Activated T-helper 17 cell treated with anti-CD3 and anti-CD28 coated beads, Interleukin-2, amount 50 U/mL, for 72 hours (primary cell): ENCODE data around the gene FLRT3. TPM values are rescaled to one million over a fixed set of nuclear protein-coding genes. Genes with fewer than 3 reads are reported as not detected.

Experiments used
- ATAC-seq: fragments of 150-1000 bp; cut with Tn5 transposase; replicated peaks from 2 replicates; pipeline ENCODE4 v1.10.0; 2021; ENCODE audit warnings: mild to moderate bottlenecking, moderate library complexity
- H3K27ac Mint-ChIP-seq: one replicate; pipeline ENCODE4 v1.8.0; 2022; ENCODE audit warnings: mixed read lengths
- H3K27me3 Mint-ChIP-seq: one replicate; pipeline ENCODE4 v1.8.0; 2022; ENCODE audit warnings: mixed read lengths
- H3K36me3 Mint-ChIP-seq: one replicate; pipeline ENCODE4 v1.8.0; 2022; ENCODE audit warnings: low read depth, mild to moderate bottlenecking, mixed read lengths
- H3K4me1 Mint-ChIP-seq: one replicate; pipeline ENCODE4 v1.8.0; 2022; ENCODE audit warnings: mixed read lengths
- H3K4me3 Mint-ChIP-seq: one replicate; pipeline ENCODE4 v1.8.0; 2022; ENCODE audit warnings: mild to moderate bottlenecking, mixed read lengths
- H3K9me3 Mint-ChIP-seq: one replicate; pipeline ENCODE4 v1.8.0; 2022; ENCODE audit warnings: mixed read lengths
- total RNA-seq, 2 donors: library from RNA; stranded (reverse); gene quantifications; one replicate each; pipeline ENCODE4 v1.2.3, GENCODE V29; 2022

FLRT3 gene
- total RNA-seq, 2 donors from 2014 or later, result not detected

DNA sequence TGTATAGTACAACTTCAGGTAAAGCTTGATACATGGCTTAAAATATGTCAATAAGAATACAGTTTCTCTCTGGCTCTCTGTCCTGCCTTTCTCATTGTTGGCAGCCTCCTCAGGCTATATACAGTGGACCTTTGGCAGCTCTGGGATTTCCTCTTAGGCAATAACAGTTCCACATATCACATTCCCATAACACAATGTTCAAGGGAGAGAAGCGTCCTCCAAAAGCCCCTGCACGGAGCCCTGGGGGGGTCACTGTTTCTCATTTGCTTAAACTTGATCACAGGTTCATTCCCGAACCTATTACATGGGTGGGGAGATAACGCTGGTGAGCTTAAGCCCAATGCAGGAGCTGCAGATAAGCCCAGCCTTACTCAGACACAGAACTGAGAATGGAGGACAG is 4.4 kb upstream of the FLRT3 start:
- H3K4me1 Mint-ChIP-seq, result no peaks in the 10 kb centered on the region
- no peak for ATAC-seq
- H3K27me3 Mint-ChIP-seq, result no peaks in the 10 kb centered on the region
- peaks cover 13% of the 10 kb centered on the region for H3K9me3 Mint-ChIP-seq
- H3K4me3 Mint-ChIP-seq, result no peak overlapping the region
- H3K36me3 Mint-ChIP-seq, result no peaks in the 10 kb centered on the region
- no peak overlapping the region for H3K27ac Mint-ChIP-seq

DNA sequence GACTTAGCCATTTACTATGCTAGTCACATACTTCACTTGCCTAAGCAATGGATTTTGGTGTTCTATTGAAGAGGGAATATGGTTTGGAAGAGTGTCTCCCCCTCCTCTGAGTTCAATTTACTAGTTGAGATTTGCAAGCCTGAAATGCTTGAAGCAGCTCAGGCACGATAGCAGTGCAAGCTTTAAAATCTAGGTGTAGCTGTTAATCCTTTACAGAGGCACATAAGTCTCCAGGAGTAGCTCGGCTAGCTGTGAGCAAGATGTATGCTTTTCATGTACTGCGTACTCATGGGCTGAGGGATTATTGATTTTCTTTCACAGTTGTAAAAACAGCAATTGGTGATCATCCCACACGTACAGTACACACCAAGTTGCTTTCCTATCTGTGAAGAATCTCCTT is 726 bp downstream of the FLRT3 start:
- no peak for ATAC-seq
- Mint-ChIP-seq H3K36me3 (no peaks in the 10 kb centered on the region), H3K4me1 (no peaks in the 10 kb centered on the region), H3K4me3 (no peak overlapping the region), H3K27ac (no peak overlapping the region), H3K27me3 (no peaks in the 10 kb centered on the region), H3K9me3 (peaks cover 7% of the 10 kb centered on the region)

DNA sequence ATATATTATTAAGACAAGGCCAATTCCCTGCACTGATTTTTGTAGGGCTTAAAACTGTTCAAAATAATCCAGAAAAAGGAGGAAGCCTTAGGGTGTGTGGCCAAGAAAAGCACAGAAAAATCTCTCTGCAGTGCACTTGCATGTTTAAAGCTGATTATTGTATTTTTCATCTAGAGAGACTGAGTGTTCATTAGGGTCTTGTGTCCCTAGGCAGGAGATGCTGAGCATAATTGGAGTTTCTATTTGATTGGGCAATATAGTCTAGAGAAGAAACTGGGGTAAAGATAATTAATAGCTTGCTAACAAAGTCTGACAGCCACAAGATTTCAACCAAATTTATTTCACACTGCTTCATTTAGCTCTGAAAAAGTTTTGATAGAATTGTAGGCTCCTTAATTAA is 2.4 kb downstream of the FLRT3 start:
- Mint-ChIP-seq H3K4me3 (no peak overlapping the region), H3K36me3 (no peaks in the 10 kb centered on the region), H3K27me3 (no peaks in the 10 kb centered on the region), H3K4me1 (no peaks in the 10 kb centered on the region), H3K9me3 (peaks cover 3% of the 10 kb centered on the region), H3K27ac (no peak overlapping the region)
- no peak for ATAC-seq

DNA sequence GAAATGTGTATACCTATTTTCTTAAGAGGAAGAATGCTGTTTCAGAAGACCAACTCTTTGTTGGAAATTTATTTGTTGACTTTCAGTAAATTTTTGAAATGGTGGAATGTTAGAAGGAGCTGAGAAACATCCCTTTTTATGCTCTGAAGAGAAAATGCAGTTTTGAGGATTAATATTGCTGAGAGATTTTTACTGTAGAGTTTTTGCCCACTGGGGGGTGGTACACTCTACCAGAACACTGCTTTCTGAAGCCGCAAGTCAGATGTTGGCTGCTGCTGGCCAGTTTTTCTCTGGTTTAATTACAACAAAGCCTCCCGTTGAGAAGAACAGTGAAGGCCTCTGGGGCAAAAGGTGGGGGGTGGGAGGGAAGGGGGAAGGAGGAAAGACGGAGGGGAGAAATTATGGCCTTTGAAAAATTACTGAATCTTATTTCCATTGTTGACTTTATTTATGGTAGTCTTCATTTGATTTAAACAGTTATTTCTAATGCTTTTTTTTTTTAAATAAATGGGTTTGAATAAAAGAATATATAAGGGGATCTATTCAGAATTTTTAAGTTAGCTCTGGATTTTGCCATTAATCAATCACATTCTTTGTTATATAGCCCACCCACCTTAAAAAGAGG is 3.0 kb downstream of the FLRT3 start:
- H3K27me3 Mint-ChIP-seq, result no peaks in the 10 kb centered on the region
- no peak for ATAC-seq
- H3K4me3 Mint-ChIP-seq, result no peak overlapping the region
- H3K36me3 Mint-ChIP-seq, result no peaks in the 10 kb centered on the region
- no peaks in the 10 kb centered on the region for H3K9me3 Mint-ChIP-seq
- no peaks in the 10 kb centered on the region for H3K4me1 Mint-ChIP-seq
- H3K27ac Mint-ChIP-seq, result no peak overlapping the region

DNA sequence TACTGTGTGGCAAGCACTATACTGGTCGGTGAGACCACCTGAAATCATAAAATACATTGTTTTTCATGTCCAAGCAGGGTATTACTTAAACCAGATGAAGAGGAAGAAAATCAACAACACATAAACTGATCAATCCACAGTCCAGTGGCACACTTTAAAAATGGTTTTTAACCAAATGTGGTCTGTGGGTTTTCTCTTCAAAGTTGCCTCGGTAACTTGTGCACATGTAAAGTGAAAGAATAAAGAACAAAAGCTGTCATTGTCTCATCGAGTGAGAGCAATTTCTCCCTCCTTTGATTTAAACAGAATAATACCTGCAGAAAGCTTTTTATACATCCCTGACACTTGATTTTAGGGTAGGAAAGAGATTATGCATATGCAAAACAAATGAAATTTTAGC is 3.7 kb downstream of the FLRT3 start:
- Mint-ChIP-seq H3K4me3 (no peak overlapping the region), H3K36me3 (no peaks in the 10 kb centered on the region)
- no peak for ATAC-seq

DNA sequence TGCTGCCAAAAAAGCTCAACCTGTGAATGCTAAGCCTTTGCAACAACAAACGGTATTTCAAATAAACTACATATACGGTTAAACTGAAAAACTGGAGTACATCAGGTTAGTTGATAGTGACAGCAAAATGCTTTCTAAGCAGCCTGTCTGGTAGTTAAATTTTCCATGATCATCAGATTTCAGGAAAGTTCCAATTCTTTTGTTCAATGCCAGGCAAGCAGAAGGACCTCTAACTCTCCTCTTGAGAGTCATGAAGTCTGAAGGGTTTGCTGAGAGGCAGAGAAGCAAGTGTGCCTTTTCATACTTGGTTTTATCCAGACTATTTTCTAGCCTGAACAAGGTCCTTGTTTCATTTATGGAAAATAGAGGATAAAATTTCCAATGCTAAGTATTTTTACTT is 4.5 kb downstream of the FLRT3 start:
- no peaks in the 10 kb centered on the region for H3K36me3 Mint-ChIP-seq
- peaks cover 5% of the 10 kb centered on the region for H3K9me3 Mint-ChIP-seq
- no peaks in the 10 kb centered on the region for H3K27me3 Mint-ChIP-seq
- no peak overlapping the region for H3K27ac Mint-ChIP-seq
- no peak overlapping the region for H3K4me3 Mint-ChIP-seq
- no peaks in the 10 kb centered on the region for H3K4me1 Mint-ChIP-seq
- no peak for ATAC-seq

More for the DNA sequence above, 3.7 kb downstream of the FLRT3 start:
- H3K27ac Mint-ChIP-seq, result no peak overlapping the region
- peaks cover 2% of the 10 kb centered on the region for H3K9me3 Mint-ChIP-seq
- no peaks in the 10 kb centered on the region for H3K4me1 Mint-ChIP-seq
- H3K27me3 Mint-ChIP-seq, result no peaks in the 10 kb centered on the region

DNA sequence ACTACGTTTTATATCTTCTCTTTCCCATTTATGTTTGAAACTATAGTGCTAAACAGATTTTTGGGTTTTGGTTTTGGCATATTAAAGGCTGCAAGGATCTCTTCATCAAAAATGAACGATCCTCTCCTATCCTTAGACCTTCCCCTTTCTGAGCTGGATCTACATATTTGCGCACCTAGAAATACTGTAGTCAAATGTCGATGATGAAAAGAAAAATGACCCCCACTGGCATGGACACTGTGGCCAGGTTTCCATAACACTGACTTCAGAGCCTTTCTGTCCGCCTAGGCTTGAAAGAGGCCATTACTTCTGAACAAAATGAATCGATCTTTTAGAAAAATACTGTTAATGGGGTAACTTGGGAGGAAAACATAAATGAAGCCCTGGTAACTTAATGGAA is 5.8 kb downstream of the FLRT3 start:
- no peak for ATAC-seq
- Mint-ChIP-seq H3K27ac (no peak overlapping the region), H3K9me3 (peaks cover 5% of the 10 kb centered on the region), H3K36me3 (no peaks in the 10 kb centered on the region), H3K4me1 (no peaks in the 10 kb centered on the region), H3K4me3 (no peak overlapping the region), H3K27me3 (no peaks in the 10 kb centered on the region)

DNA sequence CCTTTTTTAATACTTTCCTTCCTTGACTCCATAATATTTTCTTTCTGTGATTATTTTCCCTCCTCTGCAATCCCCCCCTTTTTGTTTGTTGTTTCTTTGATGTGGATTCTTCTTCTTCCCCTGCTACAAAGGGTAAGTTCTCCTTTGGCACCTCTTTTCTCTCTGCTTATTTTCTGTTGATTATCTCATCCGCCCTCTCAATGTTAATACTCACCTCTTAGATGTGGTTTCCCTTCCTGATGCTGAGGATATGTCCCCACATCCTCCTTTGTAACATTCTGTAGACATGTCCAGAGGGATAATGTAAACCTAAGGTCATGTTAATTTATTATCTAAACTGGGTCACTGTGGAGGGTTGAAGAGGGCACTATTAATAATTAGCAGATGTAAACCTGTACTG is 17.7 kb downstream of the FLRT3 start:
- no peak for ATAC-seq
- no peaks in the 10 kb centered on the region for H3K27me3 Mint-ChIP-seq
- no peaks in the 10 kb centered on the region for H3K36me3 Mint-ChIP-seq
- no peak overlapping the region for H3K4me3 Mint-ChIP-seq
- peaks cover 16% of the 10 kb centered on the region for H3K9me3 Mint-ChIP-seq
- no peak overlapping the region for H3K27ac Mint-ChIP-seq
- H3K4me1 Mint-ChIP-seq, result no peaks in the 10 kb centered on the region

DNA sequence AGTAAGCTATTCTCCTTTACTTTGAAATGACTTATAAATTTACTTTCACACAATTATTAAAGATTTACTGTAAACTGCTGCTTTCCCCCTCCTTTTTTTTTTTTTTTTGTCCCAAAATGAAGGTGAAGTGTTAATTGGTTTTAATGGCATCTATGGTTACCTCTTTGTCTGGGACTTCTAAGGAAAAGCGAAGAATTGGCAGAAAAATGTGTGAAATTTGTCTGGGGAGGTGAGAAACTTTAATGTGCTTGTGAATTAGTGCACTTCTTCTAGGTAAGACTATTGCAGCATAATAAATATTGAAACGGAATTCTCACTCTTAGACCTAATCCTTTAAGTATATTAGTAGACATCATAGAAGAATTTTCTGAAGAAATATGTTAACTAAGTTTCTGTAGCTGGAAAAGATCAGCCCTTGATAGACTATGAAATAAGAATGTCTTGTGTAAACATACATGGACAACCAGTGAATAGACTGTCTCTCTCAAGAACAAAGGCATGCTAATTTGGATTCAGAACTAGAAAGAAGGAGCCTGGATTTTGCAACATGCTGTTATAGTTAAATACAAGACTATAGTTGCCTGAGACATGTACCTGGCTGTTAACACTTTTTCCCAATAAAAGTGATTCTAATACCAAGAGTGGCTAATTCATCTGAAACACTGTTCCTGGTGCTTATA is 23.9 kb downstream of the FLRT3 start:
- H3K9me3 Mint-ChIP-seq, result peaks cover 4% of the 10 kb centered on the region
- H3K4me1 Mint-ChIP-seq, result no peaks in the 10 kb centered on the region
- no peaks in the 10 kb centered on the region for H3K36me3 Mint-ChIP-seq
- ATAC-seq, result no peak
- no peak overlapping the region for H3K4me3 Mint-ChIP-seq
- H3K27ac Mint-ChIP-seq, result no peak overlapping the region
- no peaks in the 10 kb centered on the region for H3K27me3 Mint-ChIP-seq

DNA sequence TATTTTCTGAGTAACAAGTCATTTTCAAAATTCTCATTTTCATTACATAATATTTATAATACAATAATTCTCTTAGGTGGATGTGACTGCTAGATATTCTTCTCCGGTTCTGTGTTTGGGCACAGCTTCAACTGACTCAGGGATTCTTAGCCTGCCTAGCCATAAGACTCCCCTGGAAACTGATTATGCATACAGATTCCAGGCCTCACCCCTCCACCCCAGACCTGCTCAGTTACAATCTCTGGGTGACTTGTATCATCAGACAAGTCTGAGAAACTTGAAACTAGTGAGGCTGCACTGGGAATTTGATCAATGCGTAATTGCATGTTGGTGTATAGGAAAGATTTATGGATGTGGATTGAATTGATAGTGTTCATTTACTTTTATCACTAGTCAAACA is 25.4 kb downstream of the FLRT3 start:
- peaks cover 3% of the 10 kb centered on the region for H3K9me3 Mint-ChIP-seq
- ATAC-seq, result no peak
- no peaks in the 10 kb centered on the region for H3K27me3 Mint-ChIP-seq
- no peaks in the 10 kb centered on the region for H3K4me1 Mint-ChIP-seq
- no peak overlapping the region for H3K27ac Mint-ChIP-seq
- no peak overlapping the region for H3K4me3 Mint-ChIP-seq
- H3K36me3 Mint-ChIP-seq, result no peaks in the 10 kb centered on the region

DNA sequence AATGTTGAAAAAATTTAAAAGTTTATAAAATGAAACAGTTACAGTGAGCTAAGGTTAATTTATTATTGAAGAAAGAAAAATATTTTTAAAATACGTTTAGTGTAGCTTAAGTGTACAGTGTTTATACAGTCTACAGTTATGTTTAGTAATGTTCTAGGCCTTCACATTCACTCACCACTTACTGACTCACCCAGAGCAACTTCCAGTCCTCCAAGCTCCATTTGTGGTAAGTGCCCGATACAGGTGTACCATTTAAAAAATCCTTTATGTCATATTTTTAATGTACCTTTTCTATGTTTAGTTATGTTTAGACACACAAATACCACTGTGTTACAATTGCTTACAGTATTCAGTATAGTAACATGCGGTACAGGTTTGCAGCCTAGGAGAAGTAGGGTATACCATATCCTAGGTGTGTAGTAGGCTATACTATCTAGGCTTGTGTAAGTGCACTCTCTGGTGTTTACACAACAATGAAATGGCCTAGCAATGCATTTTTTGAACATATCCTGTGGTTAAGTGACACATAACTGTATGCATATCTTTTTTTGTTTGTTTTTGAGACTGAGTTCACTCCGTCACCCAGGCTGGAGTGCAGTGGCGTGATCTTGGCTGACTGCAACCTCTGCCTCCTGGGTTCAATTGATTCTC is 26.3 kb downstream of the FLRT3 start:
- Mint-ChIP-seq H3K36me3 (no peaks in the 10 kb centered on the region), H3K9me3 (peaks cover under 1% of the 10 kb centered on the region), H3K4me3 (no peak overlapping the region), H3K4me1 (no peaks in the 10 kb centered on the region), H3K27me3 (no peaks in the 10 kb centered on the region), H3K27ac (no peak overlapping the region)
- ATAC-seq, result no peak

DNA sequence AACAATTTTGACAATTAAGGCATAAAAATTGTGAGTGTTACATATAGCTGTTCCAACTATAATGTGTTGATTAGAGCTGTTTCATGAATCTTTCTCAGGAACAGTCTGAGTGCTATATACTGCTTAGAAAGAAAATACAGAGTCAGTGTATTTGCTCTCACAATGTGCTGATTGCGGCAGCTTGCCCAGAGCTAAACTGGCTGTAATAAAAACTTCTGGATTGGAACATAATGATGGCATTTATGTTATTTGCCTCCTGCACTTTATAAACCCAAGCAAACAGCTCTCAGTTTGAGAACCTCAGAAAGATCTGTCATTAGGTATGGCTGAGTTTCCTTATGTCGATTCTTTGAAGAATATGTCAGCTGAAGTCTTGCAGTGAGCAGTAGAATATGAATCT is 29.5 kb downstream of the FLRT3 start:
- no peak overlapping the region for H3K4me3 Mint-ChIP-seq
- ATAC-seq, result no peak
- no peaks in the 10 kb centered on the region for H3K4me1 Mint-ChIP-seq

DNA sequence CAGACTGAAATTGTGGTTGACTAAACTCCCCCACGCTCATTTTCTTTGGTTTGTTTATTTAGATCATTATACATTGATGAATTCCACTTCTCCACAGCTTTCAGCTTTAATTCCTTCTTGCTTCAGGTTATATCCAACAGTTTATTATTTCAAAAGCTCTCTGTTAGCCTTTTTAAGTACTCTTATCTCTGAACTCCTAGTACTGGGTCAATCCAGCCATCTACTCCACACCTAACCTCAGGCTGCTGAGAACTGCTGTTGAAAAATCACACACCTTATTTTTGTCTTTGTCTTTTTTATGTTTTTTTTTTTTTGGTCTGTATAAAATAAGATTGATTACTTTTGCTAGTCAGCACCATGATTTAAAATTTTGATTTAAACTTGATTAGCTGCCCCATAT is 32.9 kb downstream of the FLRT3 start:
- H3K27ac Mint-ChIP-seq, result no peak overlapping the region
- no peak for ATAC-seq
- H3K36me3 Mint-ChIP-seq, result no peaks in the 10 kb centered on the region
- no peaks in the 10 kb centered on the region for H3K4me1 Mint-ChIP-seq
- peaks cover 9% of the 10 kb centered on the region for H3K9me3 Mint-ChIP-seq
- H3K27me3 Mint-ChIP-seq, result no peaks in the 10 kb centered on the region
- no peak overlapping the region for H3K4me3 Mint-ChIP-seq

More for the DNA sequence above, 29.5 kb downstream of the FLRT3 start:
- H3K9me3 Mint-ChIP-seq, result peaks cover 9% of the 10 kb centered on the region
- H3K36me3 Mint-ChIP-seq, result no peaks in the 10 kb centered on the region
- H3K27ac Mint-ChIP-seq, result no peak overlapping the region
- H3K27me3 Mint-ChIP-seq, result no peaks in the 10 kb centered on the region

DNA sequence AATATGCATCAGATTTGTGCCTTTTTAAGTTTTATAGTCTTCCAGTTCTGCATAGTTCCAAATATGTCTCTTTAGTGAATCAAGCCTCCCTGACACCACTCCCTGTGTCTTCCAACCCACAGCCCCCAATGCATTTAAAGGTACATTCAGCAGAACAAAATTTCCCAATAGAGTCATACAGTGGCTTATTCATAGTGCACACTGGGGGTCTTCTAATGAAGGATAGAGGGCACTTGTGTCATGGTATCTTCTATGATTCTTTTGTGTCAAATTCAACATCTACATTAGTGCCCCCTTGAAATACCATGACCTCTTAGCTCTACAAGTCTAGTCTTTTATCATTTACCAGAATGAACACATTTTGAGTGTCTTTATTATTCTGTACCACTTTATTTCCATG is 33.8 kb downstream of the FLRT3 start:
- Mint-ChIP-seq H3K4me1 (no peaks in the 10 kb centered on the region), H3K27ac (no peak overlapping the region), H3K9me3 (peaks cover 10% of the 10 kb centered on the region), H3K4me3 (no peak overlapping the region), H3K27me3 (no peaks in the 10 kb centered on the region), H3K36me3 (no peaks in the 10 kb centered on the region)
- ATAC-seq, result no peak

DNA sequence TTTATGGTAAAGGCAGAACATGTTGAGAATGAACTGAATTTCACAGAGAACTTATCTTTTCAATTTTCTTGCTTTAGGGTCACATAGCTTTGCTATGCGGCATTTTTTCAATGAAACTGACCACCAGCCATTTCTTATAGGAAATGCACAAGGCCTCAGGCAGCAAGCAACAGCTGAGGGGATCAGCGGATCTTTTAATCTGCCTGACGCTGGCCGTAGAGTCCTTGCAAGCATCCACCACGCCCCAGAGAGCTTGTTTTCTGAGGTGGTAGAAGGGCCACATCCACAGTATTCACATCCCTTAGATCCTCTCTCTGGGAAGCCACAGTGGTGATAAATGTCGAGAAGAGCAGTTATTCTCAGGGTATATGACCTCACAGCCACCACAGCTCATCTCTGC is 34.3 kb downstream of the FLRT3 start:
- Mint-ChIP-seq H3K9me3 (peaks cover 13% of the 10 kb centered on the region), H3K36me3 (no peaks in the 10 kb centered on the region), H3K27ac (no peak overlapping the region), H3K4me1 (no peaks in the 10 kb centered on the region), H3K4me3 (no peak overlapping the region), H3K27me3 (no peaks in the 10 kb centered on the region)
- ATAC-seq, result no peak
